Stimulated activated CD8-positive, alpha-beta memory T cell treated with anti-CD3 and anti-CD28 coated beads, Interleukin-4, amount 100 ng/mL, for 4 hours (primary cell): ENCODE measurements around the gene RNF208.

ENCODE experiments used
- DNase-seq, 2 donors: peaks; one replicate each; pipeline ENCODE4 v3.0.0-alpha.2; 2020; ENCODE audit warnings: low read depth in 2 of 2, low spot score in 1 of 2

Gene RNF208

GRCh38 chr9:137178201-137178938 lies 43.7 kb downstream of the RNF208 start:
- DNase-seq, result no peak

GRCh38 chr9:137176302-137177182 lies 45.5 kb downstream of the RNF208 start:
- DNase-seq, result no peak

- DNase-seq, result no peak
These were observed 46.6 kb downstream of the RNF208 start for GRCh38 chr9:137175345-137175961.

- no peak for DNase-seq
These were observed 47.2 kb downstream of the RNF208 start for GRCh38 chr9:137174722-137175293.

- DNase-seq, result no peak
These were observed 48.0 kb downstream of the RNF208 start for GRCh38 chr9:137173796-137174664.

- no peak for DNase-seq
These were observed 48.9 kb downstream of the RNF208 start for GRCh38 chr9:137172901-137173795.

GRCh38 chr9:137171149-137171900 lies 50.7 kb downstream of the RNF208 start:
- no peak for DNase-seq

- no peak for DNase-seq
These were observed 51.4 kb downstream of the RNF208 start for GRCh38 chr9:137170486-137171148.
